GM18505 (cell line): ENCODE data around the gene FUT1.

Experiments used
- ATAC-seq: cut with Tn5 transposase; IDR thresholded peaks from one replicate; pipeline ENCODE4 v1.9.1; 2021; ENCODE audit not compliant: unreplicated experiment
- POLR2A ChIP-seq: IDR thresholded peaks from 4 replicates; pipeline ENCODE4 v1.6.1; 2011; ENCODE audit warnings: borderline replicate concordance; ENCODE audit not compliant: insufficient read depth, insufficient read length; ENCODE audit errors: extremely low read depth

FUT1 gene

GRCh38 chr19:48751845-48752495 lies 471 bp downstream of the FUT1 start:
- TF ChIP-seq POLR2A = no peak
- ATAC-seq = no peak

- no peak for TF ChIP-seq POLR2A
- ATAC-seq = no peak
Observed at GRCh38 chr19:48750771-48751504, 1.5 kb downstream of the FUT1 start.

GRCh38 chr19:48750351-48750750 lies 2.1 kb downstream of the FUT1 start:
- ATAC-seq = no peak
- TF ChIP-seq POLR2A = no peak

GRCh38 chr19:48749571-48750198 lies 2.8 kb downstream of the FUT1 start:
- TF ChIP-seq POLR2A = no peak
- ATAC-seq = no peak

- no peak for TF ChIP-seq POLR2A
- no peak for ATAC-seq
Observed at GRCh38 chr19:48746738-48747575, 5.5 kb downstream of the FUT1 start, which contains the start of gene IZUMO1. TSS of gene IZUMO1 (minus strand) at chr19:48746909. CDS start at chr19:48745859, 1,050 bp downstream.

GRCh38 chr19:48746110-48746509 lies 6.3 kb downstream of the FUT1 start:
- no peak for ATAC-seq
- TF ChIP-seq POLR2A = no peak

- TF ChIP-seq POLR2A = no peak
- no peak for ATAC-seq
Observed at GRCh38 chr19:48745208-48745995, 7.0 kb downstream of the FUT1 start.

GRCh38 chr19:48742096-48742495 lies 10.3 kb downstream of the FUT1 start:
- no peak for ATAC-seq
- TF ChIP-seq POLR2A = no peak

GRCh38 chr19:48741129-48741999 lies 11.1 kb downstream of the FUT1 start:
- ATAC-seq = no peak
- no peak for TF ChIP-seq POLR2A

- ATAC-seq = no peak
- no peak for TF ChIP-seq POLR2A
Observed at GRCh38 chr19:48740164-48740972, 12.1 kb downstream of the FUT1 start, which contains the start of gene RASIP1. TSS of gene RASIP1 (minus strand) at chr19:48740610. CDS start at chr19:48740282, 328 bp downstream.
